Right renal cortex interstitium (tissue), 3 donors: ENCODE data around the gene ADCY5. TPM values are rescaled to one million over a fixed set of nuclear protein-coding genes. Genes with fewer than 3 reads are reported as not detected.
A peak's percentile ranks its signal among the peaks of the same experiment; 100 is the strongest.
"Not testable (repeated sequence)": the region's sequence is repeated elsewhere in the genome, so short reads cannot be mapped to it uniquely, and the experiment has no call there.

Experiments
- DNase-seq, 3 donors: peaks; one replicate each; pipeline ENCODE4 v3.0.0-alpha.2; 2013; ENCODE audit warnings: low read depth in 3 of 3, low spot score in 2 of 3
- polyA plus RNA-seq, 3 donors: library from polyadenylated mRNA; unstranded; fragments of 120-200 nt; gene quantifications; one replicate each; pipeline ENCODE4 v1.2.1, GENCODE V29; 2013; ENCODE audit not compliant: insufficient read length in 3 of 3

The ADCY5 gene
- polyA plus RNA-seq, 3 donors = 10.8 to 13.2 (median 12.7) TPM

DNA sequence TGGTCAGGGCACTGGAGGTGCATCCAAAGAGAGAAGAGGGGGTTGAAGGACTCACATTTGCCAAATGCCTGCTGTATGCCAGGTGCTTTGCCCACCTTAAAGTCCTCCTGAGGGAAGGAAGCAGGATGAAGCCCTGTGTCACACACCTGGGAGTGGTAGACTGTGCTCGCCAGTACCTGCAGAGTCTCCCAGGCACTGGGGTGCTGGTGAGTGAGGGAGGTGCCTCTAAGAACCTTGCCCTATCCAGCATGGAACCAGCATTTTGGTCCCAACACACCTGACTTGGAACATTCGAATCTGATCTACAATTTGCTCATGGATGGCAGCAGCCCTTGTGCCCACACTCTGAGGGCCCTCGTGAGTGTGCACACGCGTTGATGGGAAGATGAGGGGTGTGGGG lies 170.4 kb downstream of the ADCY5 start:
- DNase-seq = no peak

DNA sequence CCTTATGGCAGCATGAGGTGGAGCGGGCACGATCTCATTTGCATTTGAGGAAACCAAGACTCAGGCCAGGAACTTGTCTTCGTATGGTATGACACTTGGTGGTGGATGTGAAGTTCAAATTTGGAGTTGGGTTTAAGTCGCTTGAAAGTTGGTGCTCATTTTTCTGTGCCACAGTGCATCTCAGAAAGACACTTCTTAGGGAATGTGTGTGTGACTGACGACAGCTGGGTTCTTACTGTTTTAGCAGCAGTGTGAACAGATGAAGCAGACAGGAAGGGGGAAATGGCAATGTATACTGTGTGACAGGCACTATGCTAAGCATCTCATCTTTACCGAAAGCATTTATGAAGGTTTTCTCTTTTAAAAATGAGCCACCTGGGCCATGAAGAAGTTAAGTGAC lies 171.8 kb downstream of the ADCY5 start:
- DNase-seq = no peak

- no peak for DNase-seq
Observed at GRCh38 chr3:123276346-123277006, 172.4 kb downstream of the ADCY5 start.

GRCh38 chr3:123275691-123276090 lies 173.2 kb downstream of the ADCY5 start:
- no peak for DNase-seq

DNA sequence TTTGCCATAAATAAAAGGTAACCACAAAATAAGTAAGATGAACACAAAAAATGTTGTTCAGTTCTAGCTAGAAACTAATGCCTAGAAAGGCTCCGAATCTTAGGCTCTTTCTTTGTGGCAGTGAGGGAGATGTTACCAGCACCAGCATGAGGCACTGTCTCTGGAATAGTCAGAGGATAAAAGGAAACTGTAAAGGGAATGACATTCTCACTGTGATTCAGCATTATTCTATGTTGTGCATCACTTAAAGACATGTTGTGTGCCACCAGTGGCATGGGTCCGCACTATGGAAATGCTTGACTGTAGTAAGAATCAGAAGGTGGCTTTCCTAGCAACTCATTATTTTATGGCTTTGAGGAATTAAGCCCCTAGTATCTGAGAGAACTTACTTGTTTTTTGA lies 176.3 kb downstream of the ADCY5 start:
- DNase-seq = no peak

GRCh38 chr3:123271466-123272159 lies 177.3 kb downstream of the ADCY5 start:
- DNase-seq = no peak

GRCh38 chr3:123270818-123271217 lies 178.1 kb downstream of the ADCY5 start:
- DNase-seq = no peak

- DNase-seq = no peak
Observed at GRCh38 chr3:123267821-123268220, 181.1 kb downstream of the ADCY5 start.

DNA sequence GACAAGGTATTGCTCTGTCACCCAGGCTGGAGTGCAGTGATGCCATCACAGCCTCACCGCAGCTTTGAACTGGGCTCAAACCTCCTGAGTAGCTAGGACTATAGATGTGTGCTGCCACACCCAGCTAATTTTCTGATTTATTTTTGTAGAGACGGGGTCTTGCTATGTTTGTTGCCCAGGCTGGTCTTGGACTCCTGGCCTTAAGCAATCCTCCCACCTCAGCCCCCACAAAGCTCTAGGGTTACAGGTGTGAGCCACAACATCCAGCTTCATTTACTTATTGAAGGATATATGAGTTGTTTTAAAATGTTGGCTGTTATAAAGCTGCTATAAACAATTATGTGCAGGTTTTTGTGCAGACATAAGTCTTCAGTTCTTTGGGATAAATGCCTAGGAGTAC lies 184.9 kb downstream of the ADCY5 start:
- DNase-seq = no peak

DNA sequence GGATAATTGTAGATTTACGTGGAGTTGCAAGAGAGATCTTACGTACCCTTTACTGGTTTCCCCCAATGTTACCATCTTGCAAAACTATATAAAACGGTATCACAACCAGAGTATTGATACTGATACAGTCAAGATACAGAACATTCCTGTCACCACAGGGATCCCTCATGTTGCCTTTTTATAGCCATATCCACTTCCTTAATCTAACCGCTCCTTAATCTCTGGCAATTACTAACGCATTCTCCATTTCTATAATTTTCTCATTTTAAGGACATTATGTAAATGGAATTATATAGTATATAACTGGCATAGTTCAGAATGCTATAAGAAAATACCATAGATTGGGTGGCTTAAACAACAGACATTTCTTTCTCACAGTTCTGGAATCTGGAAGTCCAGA lies 186.0 kb downstream of the ADCY5 start:
- DNase-seq = no peak

DNA sequence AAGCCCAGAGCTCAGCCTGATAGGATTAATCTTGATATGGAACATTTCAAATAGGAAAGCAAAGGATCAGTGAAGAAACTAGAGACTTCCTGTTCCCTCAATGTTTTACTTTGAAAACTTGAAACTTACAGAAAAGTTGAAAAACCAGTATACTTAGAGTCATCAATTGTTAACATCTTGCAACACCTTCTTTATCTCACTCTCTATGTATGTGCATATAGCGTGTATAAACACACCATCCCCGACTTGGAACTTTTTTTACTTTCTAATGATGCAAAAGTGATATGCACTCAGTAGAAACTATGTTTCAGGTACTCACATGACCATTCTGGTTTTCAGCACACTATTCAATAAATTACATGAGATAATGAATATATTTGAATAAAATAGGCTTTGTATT lies 186.7 kb downstream of the ADCY5 start:
- DNase-seq = no peak

DNA sequence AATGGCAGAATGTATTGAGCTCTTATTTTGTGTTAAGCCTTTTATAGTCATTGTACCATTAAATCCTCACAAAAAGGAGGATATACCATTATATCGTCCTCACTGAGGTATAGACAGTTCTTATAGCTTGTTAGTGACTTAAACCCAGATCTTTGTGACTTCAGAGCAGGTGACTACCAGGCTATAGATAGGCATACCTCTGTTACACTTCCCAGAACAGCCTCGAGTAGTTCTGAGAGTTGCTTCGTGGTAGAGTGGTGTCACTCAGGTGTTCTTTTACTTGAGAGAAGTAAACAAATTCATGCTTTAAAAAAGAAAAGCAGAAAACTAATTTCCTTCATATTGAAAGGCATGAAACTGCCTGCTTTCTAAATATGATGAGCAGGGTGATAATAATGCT lies 187.2 kb downstream of the ADCY5 start:
- no peak for DNase-seq

GRCh38 chr3:123258811-123259420 lies 190.0 kb downstream of the ADCY5 start:
- DNase-seq = peak in 2 of 3 donors; percentile 41 to 54

- no peak for DNase-seq
Observed at GRCh38 chr3:123258359-123258758, 190.5 kb downstream of the ADCY5 start.

DNA sequence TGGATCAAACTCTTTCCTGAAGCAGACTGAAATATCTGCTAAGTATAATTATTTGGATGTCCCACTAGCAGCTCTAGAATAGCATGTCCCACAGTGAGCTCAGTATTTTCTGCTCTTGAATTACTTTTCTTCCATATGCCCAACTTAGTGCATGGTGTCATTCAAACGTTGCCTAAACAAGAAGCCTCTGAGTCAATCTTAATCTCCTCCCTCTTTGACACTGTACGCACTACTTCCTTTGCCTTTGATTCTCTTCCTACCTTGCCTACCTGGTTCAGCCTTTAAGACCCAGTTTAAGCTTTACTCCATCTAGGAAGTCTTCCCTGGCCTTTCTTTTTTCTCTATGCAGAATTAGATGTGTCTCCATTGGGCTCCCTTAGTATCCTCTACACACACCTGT lies 192.6 kb downstream of the ADCY5 start:
- DNase-seq = no peak

DNA sequence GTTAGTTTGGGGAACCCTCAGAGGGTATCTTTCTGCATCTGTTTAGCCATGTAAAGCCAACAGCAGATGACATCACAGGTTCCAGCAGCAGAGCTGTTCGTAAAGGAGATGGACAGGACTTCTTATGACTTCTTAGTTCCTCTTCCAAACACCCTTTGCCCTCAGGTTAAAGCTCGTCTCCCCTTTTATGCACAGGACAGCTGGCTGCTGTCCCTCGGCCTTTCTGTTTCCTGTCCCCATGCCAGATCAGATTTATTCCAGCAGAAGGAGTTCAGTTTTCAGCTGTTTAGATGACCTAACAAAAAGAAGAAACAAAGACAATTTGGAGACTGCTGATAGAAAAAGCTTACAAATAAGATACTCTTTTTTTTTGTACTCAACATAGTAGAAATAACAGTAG lies 202.0 kb downstream of the ADCY5 start:
- DNase-seq = no peak

DNA sequence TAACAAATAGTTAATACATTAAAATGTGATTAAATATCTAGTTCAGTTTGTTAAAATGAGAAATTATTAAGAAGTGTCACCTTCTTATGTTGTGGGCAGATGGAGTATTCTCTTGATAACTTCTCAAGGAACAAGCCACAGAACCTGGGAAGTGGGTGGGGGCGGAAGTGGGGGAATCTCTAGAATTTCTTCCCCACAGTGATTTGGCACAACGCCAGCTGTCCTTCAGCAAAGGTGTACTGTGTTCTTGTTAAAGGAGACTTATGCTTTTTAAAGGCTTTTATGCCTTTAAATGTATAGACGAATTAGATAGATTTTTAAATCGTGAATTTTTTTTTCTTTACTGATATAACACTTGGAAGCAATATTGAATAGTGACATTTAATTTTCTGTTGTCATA lies 204.8 kb downstream of the ADCY5 start:
- no peak for DNase-seq

- no peak for DNase-seq
Observed at GRCh38 chr3:123239756-123240155, 209.1 kb downstream of the ADCY5 start.

DNA sequence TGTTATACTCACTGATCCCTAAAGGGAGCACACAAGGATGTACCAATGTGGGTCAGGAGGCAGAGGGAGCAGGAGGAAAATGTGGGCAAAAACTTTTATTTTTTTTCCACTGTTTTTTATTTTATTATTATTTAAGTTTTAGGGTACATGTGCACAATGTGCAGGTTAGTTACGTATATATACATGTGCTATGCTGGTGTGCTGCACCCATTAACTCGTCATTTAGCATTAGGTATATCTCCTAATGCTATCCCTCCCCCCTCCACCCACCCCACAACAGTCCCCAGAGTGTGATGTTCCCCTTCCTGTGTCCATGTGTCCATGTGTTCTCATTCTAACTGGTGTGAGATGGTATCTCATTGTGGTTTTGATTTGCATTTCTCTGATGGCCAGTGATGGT lies 209.7 kb downstream of the ADCY5 start:
- not testable (repeated sequence) for DNase-seq

- DNase-seq = no peak
Observed at GRCh38 chr3:123236902-123237301, 212.0 kb downstream of the ADCY5 start.
